ENCODE data around the gene DENND1C. TPM values are rescaled to one million over a fixed set of nuclear protein-coding genes. Genes with fewer than 3 reads are reported as not detected.

DENND1C gene
- total RNA-seq, 1 donor from 2014 or later = 67.6 TPM

GRCh38 chr19:6424939-6425731 lies 56.5 kb downstream of the DENND1C start:
- peak overlapping the region; percentile 97 for H3K27ac Mint-ChIP-seq

DNA sequence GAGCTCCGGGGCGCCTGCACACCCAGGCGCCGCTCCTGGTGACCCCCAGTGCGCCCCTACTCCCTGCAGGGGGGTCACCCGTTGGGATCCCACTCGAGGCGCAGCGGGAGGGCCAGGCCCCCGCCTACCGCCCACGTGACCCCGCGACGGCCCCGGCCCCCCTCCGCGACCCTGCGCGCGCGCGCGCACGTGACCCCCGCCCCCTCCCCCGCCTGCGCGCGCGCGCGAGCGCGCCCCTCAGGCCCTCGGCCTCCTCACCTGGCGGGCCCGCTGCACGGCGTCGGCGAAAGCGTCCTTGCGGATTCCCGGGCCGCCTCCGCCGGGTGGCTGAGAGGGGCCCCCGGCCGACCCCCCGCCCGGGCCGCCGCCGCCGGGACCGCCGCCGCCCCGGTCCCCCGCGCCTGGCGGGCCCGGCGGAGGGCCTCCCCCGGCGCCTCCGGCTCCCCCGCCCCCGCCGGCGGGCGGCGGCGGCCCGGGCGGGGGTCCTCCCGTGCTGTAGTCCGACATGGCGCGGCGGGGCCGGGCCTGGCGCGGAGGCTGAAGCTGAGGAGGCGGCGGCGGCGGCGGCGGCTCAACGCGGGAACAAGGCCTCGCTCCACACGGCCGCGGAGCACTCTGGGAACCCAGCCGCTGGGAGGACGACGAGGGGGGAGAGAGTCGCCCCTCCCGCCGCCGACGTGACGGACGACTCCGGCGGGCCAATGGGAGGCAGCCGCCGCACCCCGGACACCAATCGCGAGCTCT lies 57.2 kb downstream of the DENND1C start, which contains the start of gene KHSRP:
Gene KHSRP (minus strand): TSS at position 617 of the 744 bp plus-strand sequence. CDS start 110 bp downstream, at position 507.
- intact Hi-C loops (cut with micrococcal nuclease) = loop anchor here (2.0 to 10.0 kb wide), 3 partner anchors 64 to 170 kb away; partner anchors contain the start of genes CD70 and CLPP
- DNase-seq = peak; percentile 76
- H3K4me3 Mint-ChIP-seq = peak within 1 kb of the TSS; percentile 97
- H3K36me3 Mint-ChIP-seq (ENCODE audit: low read depth) = peaks cover 36% of the 10 kb centered on the region
- H3K27ac Mint-ChIP-seq = peak within 1 kb of the TSS; percentile 97
- peaks cover 3% of the 10 kb centered on the region for H3K9me3 Mint-ChIP-seq
- H3K4me1 Mint-ChIP-seq = peaks cover 26% of the 10 kb centered on the region
- H3K27me3 Mint-ChIP-seq = no peaks in the 10 kb centered on the region

More at GRCh38 chr19:6424939-6425731, 56.5 kb downstream of the DENND1C start:
- peaks cover 26% of the 10 kb centered on the region for H3K4me1 Mint-ChIP-seq
- H3K27me3 Mint-ChIP-seq = no peaks in the 10 kb centered on the region
- intact Hi-C loops (cut with micrococcal nuclease) = loop anchor here (1.0 to 10.0 kb wide), 7 partner anchors 32 to 377 kb away; partner anchors contain the start of genes CD70, CLPP and GTF2F1
- H3K36me3 Mint-ChIP-seq (ENCODE audit: low read depth) = peaks cover 29% of the 10 kb centered on the region
- H3K4me3 Mint-ChIP-seq = peak overlapping the region; percentile 72
- H3K9me3 Mint-ChIP-seq = peaks cover 3% of the 10 kb centered on the region
- DNase-seq = peak; percentile 100

GRCh38 chr19:6423499-6424194 lies 57.9 kb downstream of the DENND1C start:
- intact Hi-C loops (cut with micrococcal nuclease) = loop anchor here (2.0 to 10.0 kb wide), 3 partner anchors 63 to 171 kb away; partner anchors contain the start of genes CD70 and CLPP
- peak overlapping the region; percentile 97 for H3K4me3 Mint-ChIP-seq

DNA sequence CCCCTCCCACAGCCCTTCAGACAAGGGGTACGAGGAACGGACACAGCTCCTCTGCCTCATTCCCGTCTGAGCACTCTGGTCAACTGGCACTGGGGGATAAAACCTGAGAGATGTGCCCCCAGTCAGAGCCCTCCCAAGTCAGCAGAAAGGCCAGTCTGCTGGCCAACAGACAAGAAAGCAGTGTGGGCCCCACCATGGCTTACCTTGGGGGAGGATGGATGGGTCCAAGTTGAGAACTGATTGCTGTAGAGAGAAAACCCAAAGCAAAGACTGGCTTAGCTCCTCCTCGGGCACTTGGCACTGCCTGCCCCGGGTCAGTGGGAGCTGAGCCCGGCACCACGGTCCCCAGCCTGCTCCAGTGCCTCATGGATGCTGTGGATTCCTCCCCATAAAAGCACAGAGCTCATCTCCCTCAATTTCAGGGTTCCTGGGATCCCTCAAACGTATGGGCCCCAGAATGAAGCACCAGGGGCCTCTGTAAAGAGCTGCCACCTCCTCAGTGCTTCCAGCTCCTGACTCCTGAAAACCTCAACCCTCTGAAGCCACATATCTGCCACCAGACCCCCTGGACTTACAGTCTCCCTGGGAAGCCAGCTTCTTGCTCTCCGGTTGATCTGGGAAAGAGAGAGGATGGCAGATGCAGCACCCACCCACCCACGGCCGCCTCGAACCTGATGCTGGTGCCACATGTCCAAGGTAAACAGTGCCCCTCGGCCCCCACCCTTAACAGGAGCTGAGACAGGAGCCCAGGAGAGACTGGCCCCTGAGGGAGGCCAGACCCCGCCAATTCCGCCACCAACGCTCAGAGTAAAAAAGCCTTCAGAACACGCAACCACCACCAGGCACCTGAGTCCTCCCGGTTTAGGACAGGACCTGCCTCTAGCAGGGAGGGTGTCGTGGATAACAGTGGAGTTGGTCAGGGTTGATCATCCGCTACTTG lies 60.2 kb downstream of the DENND1C start:
- intact Hi-C loops (cut with micrococcal nuclease) = loop anchor here (10.0 kb wide), 1 partner anchor 173 kb away; the partner anchor contains the start of gene CD70
- Mint-ChIP-seq H3K36me3 (ENCODE audit: low read depth) (peaks cover 62% of the 10 kb centered on the region), H3K9me3 (peaks cover 3% of the 10 kb centered on the region), H3K27ac (no peak overlapping the region), H3K27me3 (no peaks in the 10 kb centered on the region), H3K4me1 (peaks cover 26% of the 10 kb centered on the region), H3K4me3 (no peak overlapping the region)
- no peak for DNase-seq

More at GRCh38 chr19:6423499-6424194, 57.9 kb downstream of the DENND1C start:
- Mint-ChIP-seq H3K4me1 (peaks cover 26% of the 10 kb centered on the region), H3K36me3 (ENCODE audit: low read depth) (peaks cover 43% of the 10 kb centered on the region), H3K27me3 (no peaks in the 10 kb centered on the region), H3K9me3 (peaks cover 3% of the 10 kb centered on the region), H3K27ac (peak overlapping the region; percentile 82)
- DNase-seq = peak; percentile 83

DNA sequence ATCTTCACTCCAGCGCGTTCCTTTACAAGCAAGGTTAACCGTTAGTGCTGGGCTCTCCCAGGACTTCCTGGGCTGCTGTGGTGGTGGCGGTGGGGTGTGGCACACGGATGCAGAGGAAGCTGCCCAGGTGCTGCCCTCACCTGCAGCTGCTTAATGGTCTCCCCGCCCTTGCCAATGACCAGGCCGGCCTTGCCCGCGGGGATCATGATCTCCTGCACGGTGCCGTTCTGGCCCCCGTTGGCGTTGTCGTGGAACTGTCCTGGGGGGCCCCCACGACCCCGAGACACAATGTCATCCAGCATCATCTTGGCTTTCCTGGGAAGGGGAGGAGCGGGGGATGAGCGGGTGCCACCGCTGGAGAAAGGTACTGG lies 63.0 kb downstream of the DENND1C start:
- H3K4me3 Mint-ChIP-seq = no peak overlapping the region
- intact Hi-C loops (cut with micrococcal nuclease) = no loop called here
- no peaks in the 10 kb centered on the region for H3K9me3 Mint-ChIP-seq
- no peak overlapping the region for H3K27ac Mint-ChIP-seq
- no peak for DNase-seq
- H3K27me3 Mint-ChIP-seq = no peaks in the 10 kb centered on the region
- H3K36me3 Mint-ChIP-seq (ENCODE audit: low read depth) = peaks cover 72% of the 10 kb centered on the region
- peaks cover 15% of the 10 kb centered on the region for H3K4me1 Mint-ChIP-seq

DNA sequence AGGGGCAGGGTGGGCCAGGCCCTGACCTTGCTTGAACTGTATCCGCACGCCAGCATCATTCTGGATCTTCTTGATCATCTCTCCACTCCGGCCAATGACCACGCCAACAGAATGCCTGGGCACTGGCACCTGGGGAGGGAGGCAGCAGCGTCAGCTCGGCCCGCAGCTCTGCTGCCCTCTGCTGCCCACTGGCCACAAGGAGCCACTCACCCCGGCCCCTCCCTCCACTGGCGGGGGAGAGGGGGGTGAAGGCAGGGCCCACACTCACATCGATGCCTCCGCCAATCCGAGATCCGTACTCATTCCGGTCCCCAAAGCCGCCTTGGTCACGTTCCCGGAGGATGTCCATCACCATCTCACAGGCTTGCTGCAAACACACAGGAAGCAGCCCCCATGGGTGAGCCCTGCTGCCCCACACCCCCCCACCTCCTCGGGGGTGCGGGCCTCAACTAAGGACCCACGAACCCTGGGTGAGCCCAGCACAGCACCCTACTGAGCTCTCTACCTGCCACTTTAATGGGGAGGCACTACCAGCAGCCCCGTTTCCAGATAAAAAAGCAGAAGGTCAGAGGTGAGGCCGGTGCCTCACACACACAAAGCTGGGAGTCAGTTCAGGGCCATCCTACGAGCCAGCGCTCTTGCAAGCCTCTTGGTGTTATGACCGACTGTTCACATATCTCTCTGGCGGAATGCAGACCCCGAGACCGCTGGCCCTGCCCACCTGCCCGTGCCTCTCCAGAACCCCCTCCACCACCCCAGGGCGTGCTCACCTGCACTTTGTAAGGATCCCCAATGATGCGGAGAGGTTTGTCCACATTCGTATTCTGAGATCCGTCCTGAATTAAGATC lies 63.6 kb downstream of the DENND1C start:
- intact Hi-C loops (cut with micrococcal nuclease) = no loop called here
- Mint-ChIP-seq H3K9me3 (no peaks in the 10 kb centered on the region), H3K36me3 (ENCODE audit: low read depth) (peaks cover 70% of the 10 kb centered on the region), H3K27me3 (no peaks in the 10 kb centered on the region), H3K4me3 (no peak overlapping the region), H3K27ac (no peak overlapping the region), H3K4me1 (peaks cover 10% of the 10 kb centered on the region)
- DNase-seq = no peak

Other genes with a start within 250 kb of the DENND1C start
- gene MLLT1, start 201.8 kb downstream of the DENND1C start, total RNA-seq = 67.5 and 74.3 TPM in 2 replicates
- 0.28 TPM in 1 of 2 replicates, not detected in the other for gene ACER1, start 148.2 kb downstream of the DENND1C start, total RNA-seq
- 190 and 192 TPM in 2 replicates for gene CLPP, start 120.3 kb downstream of the DENND1C start, total RNA-seq
- gene ALKBH7, start 109.0 kb downstream of the DENND1C start, total RNA-seq = 23.9 and 25.0 TPM in 2 replicates
- 1.5 and 1.8 TPM in 2 replicates for gene PSPN, start 105.9 kb downstream of the DENND1C start, total RNA-seq
- gene GTF2F1, start 88.6 kb downstream of the DENND1C start, total RNA-seq = 60.7 and 63.5 TPM in 2 replicates
- 435 and 461 TPM in 2 replicates for gene KHSRP, start 57.0 kb downstream of the DENND1C start, total RNA-seq
- gene SLC25A41, start 48.0 kb downstream of the DENND1C start, total RNA-seq = 0.19 and 0.24 TPM in 2 replicates
- gene SLC25A23, start 22.0 kb downstream of the DENND1C start, total RNA-seq = 21.0 and 22.0 TPM in 2 replicates
- 0.26 and 0.33 TPM in 2 replicates for gene CRB3, start 17.5 kb downstream of the DENND1C start, total RNA-seq
- 2.8 and 3.3 TPM in 2 replicates for gene TUBB4A, start 20.5 kb upstream of the DENND1C start, total RNA-seq
- gene TNFSF9, start 49.2 kb upstream of the DENND1C start, total RNA-seq = 6.1 and 6.4 TPM in 2 replicates
- gene CD70, start 109.4 kb upstream of the DENND1C start, total RNA-seq = 46.8 and 47.4 TPM in 2 replicates
- gene TNFSF14, start 188.4 kb upstream of the DENND1C start, total RNA-seq = 172 and 173 TPM in 2 replicates
- 4.8 and 5.3 TPM in 2 replicates for gene C3, start 238.9 kb upstream of the DENND1C start, total RNA-seq

All from activated CD4-positive, alpha-beta T cell treated with anti-CD3 and anti-CD28 coated beads, Interleukin-2, amount 10 ng/mL, durations not matched to agents 24 days and 14 days (primary cell).